Measurements from ENCODE around the gene CD3E. TPM values are rescaled to one million over a fixed set of nuclear protein-coding genes. Genes with fewer than 3 reads are reported as not detected.

CD3E gene
- total and polyA plus RNA-seq, 2 donors (not counting 3 experiments of a cell fraction or from before 2014, with no cell fraction given), result not detected

GRCh38 chr11:118359295-118359958, 54.9 kb downstream of the CD3E start, which contains the start of gene UBE4A:
UBE4A (plus strand) TSS chr11:118359600; CDS start chr11:118365081, 5,481 bp downstream.
- peak within 1 kb of the TSS; percentile 20 to 71 (median 48) for H3K4me3 ChIP-seq (replicated peaks in 1 of 3; ENCODE audit: insufficient read depth in 1 of 3, low read depth in 1 of 3, low read length in 3 of 3)
- no peak within 1 kb of the TSS for H3K27ac ChIP-seq (ENCODE audit: insufficient read depth, low read depth, low read length)
- H3K9ac ChIP-seq (replicated peaks; ENCODE audit: extremely low read depth, insufficient read depth, low read length), result peak within 1 kb of the TSS; percentile 62
- peak; percentile 84 for DNase-seq (ENCODE audit: low read depth, low spot score)
- H3K9me3 ChIP-seq (replicated peaks; ENCODE audit: control insufficient read depth, insufficient read depth, low read length), result no peaks in the 10 kb centered on the region
- ChIA-PET POLR2A (no interaction called here), CTCF (no interaction called here)
- TF ChIP-seq POLR2A (IDR thresholded peaks at IDR 0.05; ENCODE audit: low read depth, low read length), result peak; percentile 97
- TF ChIP-seq POLR2AphosphoS5 (IDR thresholded peaks at IDR 0.05; ENCODE audit: insufficient read depth, low read depth, low read length), result peak; percentile 93
- no peak for TF ChIP-seq GATA2 (IDR thresholded peaks at IDR 0.05; ENCODE audit: insufficient read depth, insufficient read length, low read depth, low read length)
- peak; percentile 63 for TF ChIP-seq JUN (IDR thresholded peaks at IDR 0.05; ENCODE audit: borderline replicate concordance, insufficient read depth, insufficient read length, low read depth)
- TF ChIP-seq MYC (IDR thresholded peaks at IDR 0.05; ENCODE audit: low read depth, low read length), result no peak
- peak within 1 kb of the TSS; percentile 81 for H2AFZ ChIP-seq (ENCODE audit: low read depth, low read length)
- H3K27me3 ChIP-seq (ENCODE audit: control insufficient read depth in 2 of 2, insufficient read depth in 2 of 2, low read length in 2 of 2), result no peaks in the 10 kb centered on the region
- H3K9me1 ChIP-seq (replicated peaks; ENCODE audit: control insufficient read depth, extremely low read depth, insufficient read depth, low read length), result no peaks in the 10 kb centered on the region
- no peaks in the 10 kb centered on the region for H4K20me1 ChIP-seq (replicated peaks; ENCODE audit: control insufficient read depth, extremely low read depth, insufficient read depth, low read length)
- peak; percentile 96 for FAIRE-seq
- no peaks in the 10 kb centered on the region for H3K36me3 ChIP-seq (ENCODE audit: control insufficient read depth in 2 of 2, extremely low read depth in 1 of 2, insufficient read depth in 2 of 2, low read length in 2 of 2)
- H3K79me2 ChIP-seq (ENCODE audit: control insufficient read depth, insufficient read depth, low read length), result peaks cover 24% of the 10 kb centered on the region
- H3K4me1 ChIP-seq (ENCODE audit: control insufficient read depth, extremely low read depth, insufficient read depth, low read length), result peaks cover 6% of the 10 kb centered on the region
- BruUV-seq (replicated peaks), result no TSS peak
- intact Hi-C loops (cut with micrococcal nuclease) (no loop called here), dilution Hi-C loops (cut with MboI; ENCODE audit: extremely low pct_ligation_motif_present, low sequenced_read_pairs) (no loop called here)
- peak within 1 kb of the TSS; percentile 19 for H3K4me2 ChIP-seq (ENCODE audit: insufficient read depth, low read length)

GRCh38 chr11:118364956-118365615, 60.6 kb downstream of the CD3E start:
- no peak for FAIRE-seq
- Histone ChIP-seq H3K9ac (replicated peaks; ENCODE audit: extremely low read depth, insufficient read depth, low read length) (no peak overlapping the region), H3K4me3 (replicated peaks in 1 of 3; ENCODE audit: insufficient read depth in 1 of 3, low read depth in 1 of 3, low read length in 3 of 3) (no peak overlapping the region), H3K9me3 (replicated peaks; ENCODE audit: control insufficient read depth, insufficient read depth, low read length) (no peaks in the 10 kb centered on the region), H3K27me3 (ENCODE audit: control insufficient read depth in 2 of 2, insufficient read depth in 2 of 2, low read length in 2 of 2) (no peaks in the 10 kb centered on the region), H4K20me1 (replicated peaks; ENCODE audit: control insufficient read depth, extremely low read depth, insufficient read depth, low read length) (no peaks in the 10 kb centered on the region), H3K79me2 (ENCODE audit: control insufficient read depth, insufficient read depth, low read length) (peaks cover 23% of the 10 kb centered on the region), H2AFZ (ENCODE audit: low read depth, low read length) (no peak overlapping the region), H3K4me1 (ENCODE audit: control insufficient read depth, extremely low read depth, insufficient read depth, low read length) (peaks cover 5% of the 10 kb centered on the region), H3K36me3 (ENCODE audit: control insufficient read depth in 2 of 2, extremely low read depth in 1 of 2, insufficient read depth in 2 of 2, low read length in 2 of 2) (peaks cover 6 to 7% of the 10 kb centered on the region in 2 experiments), H3K4me2 (ENCODE audit: insufficient read depth, low read length) (no peak overlapping the region), H3K27ac (ENCODE audit: insufficient read depth, low read depth, low read length) (no peak overlapping the region), H3K9me1 (replicated peaks; ENCODE audit: control insufficient read depth, extremely low read depth, insufficient read depth, low read length) (no peaks in the 10 kb centered on the region)
- BruUV-seq (replicated peaks), result no TSS peak
- intact Hi-C loops (cut with micrococcal nuclease) (no loop called here), dilution Hi-C loops (cut with MboI; ENCODE audit: extremely low pct_ligation_motif_present, low sequenced_read_pairs) (no loop called here)
- ChIA-PET POLR2A (no interaction called here), CTCF (interaction anchor here (1.2 to 1.5 kb wide), 2 partner anchors 70 to 166 kb away, joined by 3 to 6 read pairs; no protein-coding TSS in a partner anchor)
- no peak for DNase-seq (ENCODE audit: low read depth, low spot score)
- no peak for TF ChIP-seq POLR2A (IDR thresholded peaks at IDR 0.05; ENCODE audit: low read depth, low read length)

Small RNA genes within 50 kb of the gene (small RNA-seq; reads per million reads assigned to genes)
- gene AP001582.1 (ENCODE audit: insufficient read depth, insufficient read length, low read depth, low replicate concordance), result not detected

Other genes starting within 250 kb of the CD3E start
- not detected in 2 replicates for gene TMPRSS4, start 227.7 kb upstream of the CD3E start, total RNA-seq
- gene TMPRSS4, start 227.7 kb upstream of the CD3E start, polyA plus RNA-seq, result not detected in 2 replicates
- not detected in 2 replicates for gene SMIM35, start 217.8 kb upstream of the CD3E start, total RNA-seq
- not detected in 2 replicates for gene SMIM35, start 217.8 kb upstream of the CD3E start, polyA plus RNA-seq
- 0.13 and 0.23 TPM in 2 replicates for gene SCN4B, start 151.9 kb upstream of the CD3E start, total RNA-seq
- gene SCN4B, start 151.9 kb upstream of the CD3E start, polyA plus RNA-seq, result 0.05 and 0.06 TPM in 2 replicates
- not detected in 2 replicates for gene SCN2B, start 128.1 kb upstream of the CD3E start, total RNA-seq
- not detected in 2 replicates for gene SCN2B, start 128.1 kb upstream of the CD3E start, polyA plus RNA-seq
- gene JAML, start 79.7 kb upstream of the CD3E start, total RNA-seq, result 0.35 and 0.39 TPM in 2 replicates
- 0.04 TPM in 1 of 2 replicates, not detected in the other for gene JAML, start 79.7 kb upstream of the CD3E start, polyA plus RNA-seq
- gene MPZL3, start 52.4 kb upstream of the CD3E start, total RNA-seq, result 7.0 and 7.1 TPM in 2 replicates
- 2.5 TPM in 2 replicates for gene MPZL3, start 52.4 kb upstream of the CD3E start, polyA plus RNA-seq
- gene MPZL2, start 40.4 kb upstream of the CD3E start, total RNA-seq, result 37.1 and 49.5 TPM in 2 replicates
- gene MPZL2, start 40.4 kb upstream of the CD3E start, polyA plus RNA-seq, result 16.5 and 21.0 TPM in 2 replicates
- not detected in 2 replicates for gene CD3D, start 38.0 kb downstream of the CD3E start, total RNA-seq
- not detected in 2 replicates for gene CD3D, start 38.0 kb downstream of the CD3E start, polyA plus RNA-seq
- not detected in 2 replicates for gene CD3G, start 39.6 kb downstream of the CD3E start, total RNA-seq
- not detected in 2 replicates for gene CD3G, start 39.6 kb downstream of the CD3E start, polyA plus RNA-seq
- 34.9 and 40.2 TPM in 2 replicates for gene UBE4A, start 54.9 kb downstream of the CD3E start, total RNA-seq
- 9.6 and 13.3 TPM in 2 replicates for gene UBE4A, start 54.9 kb downstream of the CD3E start, polyA plus RNA-seq
- 211 and 242 TPM in 2 replicates for gene ATP5MG, start 96.9 kb downstream of the CD3E start, total RNA-seq
- gene ATP5MG, start 96.9 kb downstream of the CD3E start, polyA plus RNA-seq, result 328 and 439 TPM in 2 replicates
- gene KMT2A, start 131.8 kb downstream of the CD3E start, total RNA-seq, result 63.9 and 64.1 TPM in 2 replicates
- gene KMT2A, start 131.8 kb downstream of the CD3E start, polyA plus RNA-seq, result 21.9 and 23.5 TPM in 2 replicates
- gene TTC36, start 222.7 kb downstream of the CD3E start, total RNA-seq, result 0.60 and 1.1 TPM in 2 replicates
- 0.29 TPM in 1 of 2 replicates, not detected in the other for gene TTC36, start 222.7 kb downstream of the CD3E start, polyA plus RNA-seq
- 18.9 and 20.4 TPM in 2 replicates for gene TMEM25, start 226.5 kb downstream of the CD3E start, total RNA-seq
- 34.6 and 42.3 TPM in 2 replicates for gene TMEM25, start 226.5 kb downstream of the CD3E start, polyA plus RNA-seq